OCI-M2 (cell line): Measurements from ENCODE around the gene ZNF677.
"Not testable (repeated sequence)": the region's sequence is repeated elsewhere in the genome, so short reads cannot be mapped to it uniquely, and the experiment has no call there.

Source experiments
- DNase-seq: peaks from one replicate; lab custom pipeline; 2025; ENCODE audit not compliant: unreplicated experiment; lab: John Stamatoyannopoulos, UW

ZNF677 gene

GRCh38 chr19:53193535-53194222, 61.0 kb downstream of the ZNF677 start:
- DNase-seq: no peak

GRCh38 chr19:53192771-53193534, 61.7 kb downstream of the ZNF677 start, which contains the start of gene ZNF665:
ZNF665 (minus strand) TSS chr19:53193358; CDS start chr19:53182898, 10,460 bp downstream.
- DNase-seq: no peak

- no peak for DNase-seq
These were observed 64.4 kb downstream of the ZNF677 start for GRCh38 chr19:53190253-53190652.

GRCh38 chr19:53189691-53190198, 64.9 kb downstream of the ZNF677 start:
- DNase-seq: not testable (repeated sequence)
